ENCODE results near the gene PEX10.

DNA sequence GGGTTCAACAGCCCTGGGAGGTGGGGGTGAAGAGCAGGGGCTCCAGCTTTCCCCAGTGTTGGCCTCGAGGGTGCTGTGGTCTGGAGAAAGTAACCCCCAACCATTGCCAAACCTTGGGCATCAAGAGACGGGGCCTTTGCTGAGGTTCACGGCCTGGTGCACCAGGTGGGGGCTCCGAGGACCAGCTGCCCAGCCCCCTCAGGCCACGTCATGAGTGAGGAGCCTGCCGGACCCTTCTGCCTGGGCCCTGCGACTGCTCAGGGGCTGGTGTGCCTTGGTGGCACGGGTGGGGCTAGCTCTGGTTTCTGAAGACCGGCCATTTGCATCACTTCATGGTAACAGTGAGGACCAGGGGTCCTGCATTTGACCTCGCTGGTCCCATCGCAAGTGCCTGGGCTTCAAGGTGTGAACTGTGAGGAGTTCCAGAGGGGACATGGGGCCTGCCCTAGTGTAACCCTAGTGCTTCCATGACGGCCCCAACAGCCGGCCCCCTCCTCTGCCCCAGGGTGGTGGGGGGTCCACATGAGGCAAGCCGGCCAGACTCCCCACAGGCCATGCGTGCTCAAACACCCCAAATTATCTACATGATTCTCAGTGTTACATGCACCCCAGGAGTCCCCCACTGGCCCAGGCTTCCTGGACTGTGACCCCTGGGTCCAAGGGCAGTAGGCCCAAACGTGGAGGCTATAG lies 34.5 kb downstream of the PEX10 start:
- TF ChIP-seq, protein P1, sequence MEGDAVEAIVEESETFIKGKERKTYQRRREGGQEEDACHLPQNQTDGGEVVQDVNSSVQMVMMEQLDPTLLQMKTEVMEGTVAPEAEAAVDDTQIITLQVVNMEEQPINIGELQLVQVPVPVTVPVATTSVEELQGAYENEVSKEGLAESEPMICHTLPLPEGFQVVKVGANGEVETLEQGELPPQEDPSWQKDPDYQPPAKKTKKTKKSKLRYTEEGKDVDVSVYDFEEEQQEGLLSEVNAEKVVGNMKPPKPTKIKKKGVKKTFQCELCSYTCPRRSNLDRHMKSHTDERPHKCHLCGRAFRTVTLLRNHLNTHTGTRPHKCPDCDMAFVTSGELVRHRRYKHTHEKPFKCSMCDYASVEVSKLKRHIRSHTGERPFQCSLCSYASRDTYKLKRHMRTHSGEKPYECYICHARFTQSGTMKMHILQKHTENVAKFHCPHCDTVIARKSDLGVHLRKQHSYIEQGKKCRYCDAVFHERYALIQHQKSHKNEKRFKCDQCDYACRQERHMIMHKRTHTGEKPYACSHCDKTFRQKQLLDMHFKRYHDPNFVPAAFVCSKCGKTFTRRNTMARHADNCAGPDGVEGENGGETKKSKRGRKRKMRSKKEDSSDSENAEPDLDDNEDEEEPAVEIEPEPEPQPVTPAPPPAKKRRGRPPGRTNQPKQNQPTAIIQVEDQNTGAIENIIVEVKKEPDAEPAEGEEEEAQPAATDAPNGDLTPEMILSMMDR (conservative IDR thresholded peaks at IDR 0.05 in 1 of 2, IDR thresholded peaks at IDR 0.05 in 1 of 2; ENCODE audit: extremely low read depth in 1 of 2, insufficient read depth in 1 of 2, low read depth in 1 of 2, low read length in 2 of 2): no peak
- no peak for TF ChIP-seq EZH2 (IDR thresholded peaks at IDR 0.05; ENCODE audit: borderline replicate concordance, low read length)

Data from mammary epithelial cell (primary cell).